ENCODE data around the gene MYO5A.
"Not testable (repeated sequence)": the region's sequence is repeated elsewhere in the genome, so short reads cannot be mapped to it uniquely, and the experiment has no call there.

MYO5A gene

GRCh38 chr15:52324109-52324508 is 204.6 kb downstream of the MYO5A start:
- no peak for DNase-seq

DNA sequence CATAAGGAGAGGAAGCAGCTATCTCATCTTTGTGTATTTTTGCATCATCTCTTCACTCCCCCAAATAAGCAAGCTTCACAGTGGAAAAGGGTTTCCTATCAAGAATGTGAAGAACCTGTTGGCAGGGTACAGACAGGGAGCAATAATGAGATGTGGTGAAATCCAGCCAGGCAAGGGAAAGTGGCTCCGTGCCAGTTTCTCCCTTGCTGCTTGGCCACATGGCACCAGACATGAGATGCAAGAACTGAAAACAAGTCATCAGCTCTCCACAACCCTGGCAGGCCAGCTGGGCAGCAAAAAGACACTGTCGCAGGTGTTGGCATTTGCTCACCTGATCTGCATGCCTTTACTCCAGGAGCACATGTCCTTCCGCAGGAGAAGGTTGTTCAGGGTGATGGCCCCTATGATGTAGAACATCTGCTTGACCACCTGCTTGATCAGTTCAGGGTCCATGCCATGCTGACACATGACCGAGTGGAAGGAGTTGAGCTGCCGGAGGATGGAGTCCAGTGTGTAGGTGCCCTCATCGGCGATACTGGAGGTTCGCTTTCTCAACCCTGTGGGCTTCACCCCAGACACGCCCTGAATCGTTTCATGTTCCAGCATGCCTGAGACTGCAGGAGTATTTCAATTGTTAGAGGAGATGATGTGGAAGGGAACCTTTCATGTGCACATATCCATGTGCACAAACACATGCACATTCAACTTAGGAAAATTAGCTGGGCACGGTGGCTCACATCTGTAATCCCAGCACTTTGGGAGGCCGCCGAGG is 209.8 kb downstream of the MYO5A start:
- no peak for DNase-seq

DNA sequence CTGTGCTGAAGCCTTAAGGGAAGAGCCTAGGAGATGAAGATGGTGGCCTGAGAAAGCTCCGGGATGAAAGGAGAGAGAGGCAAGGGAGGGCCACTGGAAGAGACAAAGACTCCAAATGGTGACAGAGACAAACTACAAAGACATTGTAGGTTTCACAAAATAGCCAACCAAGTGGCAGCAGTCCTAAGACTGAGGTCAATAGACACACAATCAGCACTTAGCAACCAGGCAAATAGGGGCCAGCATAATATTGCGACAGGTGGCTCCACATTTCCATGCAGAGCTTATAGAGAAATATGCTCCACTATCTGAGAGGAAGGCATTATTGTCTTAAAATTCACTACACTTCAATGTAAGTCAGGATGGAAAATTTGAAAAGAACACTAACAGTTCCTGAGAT is 211.0 kb downstream of the MYO5A start:
- DNase-seq, result no peak

GRCh38 chr15:52317022-52317421 is 211.7 kb downstream of the MYO5A start:
- DNase-seq, result no peak

DNA sequence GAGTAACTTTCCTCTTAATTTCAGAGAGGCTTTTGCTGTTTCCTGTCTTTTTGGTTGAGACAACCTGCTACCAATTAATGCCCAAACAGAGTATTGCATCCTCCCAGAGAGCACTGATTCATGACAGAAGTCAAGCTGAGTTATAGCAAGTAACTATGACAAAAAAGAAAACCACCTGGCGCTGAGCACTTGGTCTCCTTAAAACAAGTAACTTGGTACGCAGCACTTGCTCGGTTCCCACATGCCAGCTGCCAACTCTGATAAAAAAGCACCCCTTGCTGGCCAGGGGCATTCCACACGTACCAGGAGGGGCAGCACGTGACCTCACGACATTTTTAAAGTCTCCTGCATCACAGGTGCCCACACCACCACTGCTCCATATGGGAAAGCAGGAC is 219.5 kb downstream of the MYO5A start:
- DNase-seq, result no peak

- no peak for DNase-seq
Measured at GRCh38 chr15:52308446-52309153, 220.1 kb downstream of the MYO5A start.

DNA sequence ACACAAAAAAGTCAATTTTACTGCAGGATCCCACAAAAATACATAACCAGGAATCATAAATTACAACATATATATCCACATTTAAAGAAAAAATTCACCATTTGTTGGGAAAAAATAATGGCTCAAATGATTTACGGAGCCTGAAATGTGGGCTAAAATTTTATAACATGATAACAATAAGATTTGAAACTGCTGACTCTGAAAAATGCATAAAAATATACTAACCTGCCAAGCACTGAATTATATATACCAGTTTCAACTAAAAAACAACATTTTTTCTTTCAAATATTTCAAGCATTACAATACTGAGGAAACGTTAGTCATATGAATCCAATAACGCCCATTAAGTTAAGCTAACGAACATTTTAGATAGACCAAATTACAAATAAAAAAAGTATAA is 220.8 kb downstream of the MYO5A start:
- no peak for DNase-seq

DNA sequence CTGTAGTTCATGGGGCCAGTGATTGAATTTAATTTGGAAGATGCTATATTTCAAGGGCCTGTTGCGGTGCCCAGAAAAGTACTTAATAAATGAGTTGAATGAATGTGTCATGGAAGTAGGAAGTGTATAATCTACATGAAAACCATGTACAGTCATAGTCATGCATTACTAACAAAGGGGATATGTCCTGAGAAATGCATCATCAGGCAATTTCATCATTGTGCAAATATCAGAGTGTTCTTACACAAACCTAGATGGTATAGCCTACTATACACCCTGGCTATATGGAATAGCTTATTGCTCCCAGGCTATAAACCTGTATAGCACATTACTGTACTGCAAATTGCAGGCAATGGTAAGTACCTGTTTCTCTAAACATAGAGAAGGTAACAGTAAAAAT is 222.4 kb downstream of the MYO5A start:
- no peak for DNase-seq

DNA sequence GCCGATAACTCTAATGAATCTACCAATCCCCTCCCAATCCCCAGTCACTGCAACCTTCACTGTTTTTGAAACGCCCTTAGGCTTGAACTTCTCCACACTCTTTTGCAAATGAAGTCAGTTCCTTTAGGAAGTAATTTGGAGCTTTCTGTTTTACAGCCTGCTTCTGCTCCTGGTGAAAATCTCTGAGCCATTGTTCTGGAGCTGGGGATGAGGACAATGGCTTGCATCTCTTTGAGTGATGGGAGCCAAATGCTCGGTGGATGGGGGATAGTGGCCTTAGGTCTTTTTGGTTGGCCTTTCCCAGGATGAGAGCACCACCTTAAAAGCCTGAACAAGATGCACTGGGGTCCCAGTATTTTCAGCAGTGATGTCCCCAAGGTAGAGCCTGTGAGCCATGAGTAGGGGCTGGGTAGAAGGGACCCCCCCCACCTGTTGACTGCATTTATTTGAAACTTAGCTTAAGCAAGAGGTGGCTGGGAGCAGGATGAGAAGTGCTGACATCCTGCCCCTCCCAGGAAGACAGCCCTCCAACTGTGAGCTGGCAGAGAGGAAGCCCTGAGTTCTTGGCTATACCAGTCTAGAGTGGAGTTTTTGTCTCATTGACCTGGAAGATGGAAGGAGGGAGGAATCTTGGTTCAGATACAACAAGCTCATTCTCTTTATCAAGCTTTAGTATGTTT is 225.4 kb downstream of the MYO5A start:
- no peak for DNase-seq

GRCh38 chr15:52301265-52301847 is 227.3 kb downstream of the MYO5A start:
- no peak for DNase-seq

DNA sequence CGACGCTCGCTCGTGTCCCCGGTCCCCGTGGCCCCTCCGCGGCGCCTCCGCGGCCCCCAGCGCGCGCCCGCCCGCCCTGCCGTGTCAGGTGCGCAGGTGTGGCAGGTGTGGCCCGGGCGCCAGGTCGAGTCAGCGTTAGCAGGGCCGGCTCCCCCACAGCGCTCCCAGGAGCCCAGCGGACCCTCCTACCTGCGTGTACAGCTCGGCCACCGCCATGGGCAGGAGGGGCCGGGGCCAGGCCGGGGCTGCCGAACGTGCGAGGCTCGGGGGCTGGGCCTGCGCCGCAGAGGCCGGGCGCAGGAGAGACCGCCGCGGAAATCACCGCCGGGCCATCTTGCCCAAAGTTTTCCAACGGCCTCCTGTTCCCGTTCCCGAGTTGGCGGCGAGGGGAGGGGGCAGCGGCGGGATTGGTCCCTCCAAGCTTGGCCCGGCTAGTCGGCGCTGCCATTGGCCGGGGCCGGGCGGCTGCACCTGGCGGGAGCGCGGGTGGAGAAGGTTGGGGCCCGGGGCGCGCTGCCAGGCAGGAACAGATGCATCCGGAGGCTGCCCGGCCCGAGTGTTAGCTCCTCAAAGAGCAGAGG is 233.2 kb downstream of the MYO5A start, which contains the start of gene MYO5C:
MYO5C (minus strand) TSS at position 384 of the 581 bp plus-strand sequence; CDS start at position 216, 168 bp downstream.
- DNase-seq, result no peak

GRCh38 chr15:52294881-52295420 is 233.7 kb downstream of the MYO5A start:
- DNase-seq, result no peak

DNA sequence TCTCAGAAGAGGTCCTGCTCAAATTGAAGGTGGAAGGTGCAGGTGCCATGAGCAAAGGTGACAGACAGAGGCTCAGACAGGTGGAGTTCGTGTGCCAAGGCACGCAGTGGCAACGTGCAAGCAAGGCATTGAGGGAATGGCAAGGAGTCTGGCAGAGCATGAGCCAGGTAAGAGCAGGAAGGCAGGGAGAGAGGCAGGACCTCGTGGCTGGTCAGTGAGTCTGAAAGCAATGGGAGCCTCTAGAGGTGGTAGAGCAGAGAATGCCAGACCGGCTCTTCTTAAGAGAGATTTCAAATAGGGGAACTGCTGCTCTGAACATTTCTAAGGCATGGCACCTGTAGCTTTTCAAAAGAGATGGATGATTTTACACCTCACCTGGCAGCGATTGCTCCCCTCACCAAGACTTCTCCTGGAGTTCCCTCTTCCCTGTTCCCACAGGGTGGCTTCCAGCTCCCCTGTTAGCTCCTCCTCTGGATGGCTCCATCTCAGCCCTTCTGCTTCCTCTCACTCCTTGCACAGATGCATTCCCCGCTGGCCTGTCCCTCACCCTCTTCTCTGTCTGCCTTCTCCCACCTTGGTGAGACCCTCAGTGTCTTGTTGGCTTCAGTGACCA is 235.8 kb downstream of the MYO5A start:
- no peak for DNase-seq

- no peak for DNase-seq
Measured at GRCh38 chr15:52291204-52291603, 237.5 kb downstream of the MYO5A start.

DNA sequence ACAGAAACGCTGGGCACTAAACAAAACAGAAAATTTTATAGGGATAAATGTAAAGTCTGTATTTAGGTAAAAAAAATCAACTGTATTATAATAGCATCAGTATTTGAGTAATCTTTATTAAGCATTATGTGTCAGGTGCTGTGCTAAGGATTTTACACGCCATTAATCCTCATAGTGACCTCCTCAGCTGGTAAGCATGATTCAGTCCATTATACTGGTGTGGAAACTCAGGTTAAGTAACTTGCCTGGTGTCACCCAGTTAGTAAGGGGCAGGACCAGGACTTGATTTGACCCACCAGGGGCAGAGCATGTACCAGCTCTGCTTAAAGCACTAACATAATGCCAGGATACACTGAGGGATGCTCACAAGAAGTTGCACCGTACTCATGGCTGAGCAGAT is 237.9 kb downstream of the MYO5A start:
- DNase-seq, result no peak

GRCh38 chr15:52290329-52290728 is 238.4 kb downstream of the MYO5A start:
- no peak for DNase-seq

- no peak for DNase-seq
Measured at GRCh38 chr15:52289629-52290081, 239.0 kb downstream of the MYO5A start.

DNA sequence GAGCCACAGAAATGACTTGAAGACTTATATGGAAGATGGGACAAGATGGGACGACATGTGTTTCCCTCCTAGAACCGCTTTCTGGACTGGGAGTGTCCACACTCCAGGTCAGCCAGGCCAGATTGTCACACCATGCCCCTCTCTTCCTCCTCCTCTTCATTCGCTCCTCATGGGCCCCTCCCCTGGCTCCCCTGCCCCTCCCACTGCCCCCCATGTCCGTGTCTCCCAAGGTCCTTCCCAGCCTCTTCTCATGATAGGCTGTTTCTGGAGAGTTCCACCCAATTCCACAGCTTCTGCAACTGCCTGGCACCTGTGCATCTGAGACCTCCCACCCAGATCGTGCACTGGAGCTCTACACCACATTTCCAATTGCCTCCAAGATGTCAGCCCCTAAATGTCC is 239.7 kb downstream of the MYO5A start:
- DNase-seq, result no peak

DNA sequence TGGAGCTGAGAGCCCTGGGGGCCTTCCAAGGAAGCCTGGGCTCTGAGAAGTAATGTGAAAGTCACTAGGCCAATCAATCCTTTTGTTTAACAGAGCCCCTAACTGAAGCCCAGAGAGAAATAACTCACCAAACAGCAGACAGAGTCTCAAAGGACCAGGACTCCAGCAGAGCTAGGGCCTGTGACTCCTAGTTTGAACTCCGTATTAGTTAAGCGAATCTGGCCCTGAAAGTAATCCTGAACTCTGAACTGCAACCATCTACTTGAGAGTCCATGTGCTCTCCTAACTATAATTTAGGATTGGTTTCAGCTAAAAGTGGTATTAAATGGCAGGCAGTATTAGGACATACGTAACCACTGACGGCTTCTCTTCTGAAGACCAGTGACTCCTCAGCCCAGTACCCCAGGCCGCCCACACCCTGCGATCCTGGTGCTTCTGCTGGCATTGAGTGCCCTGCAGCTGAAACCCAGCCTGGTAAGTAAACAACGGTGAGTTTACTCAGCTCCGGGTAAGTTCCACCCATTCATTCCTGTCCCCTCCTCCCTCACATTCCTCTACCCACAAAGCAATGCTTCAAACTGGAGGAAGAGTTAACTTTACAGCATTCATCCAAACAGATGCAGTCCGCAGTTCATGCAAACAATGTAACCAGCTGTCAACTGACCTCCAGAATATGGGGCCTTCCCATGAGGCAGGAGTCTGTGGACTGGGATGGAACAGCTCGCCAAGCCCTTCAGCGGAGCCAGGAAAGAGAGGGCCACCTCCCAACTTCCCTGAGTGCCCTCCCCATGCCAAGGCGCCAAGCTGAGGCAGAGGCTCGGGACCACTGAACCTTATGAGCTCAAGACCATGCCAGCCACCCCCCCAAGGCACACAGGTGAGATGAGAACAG is 240.4 kb downstream of the MYO5A start:
- no peak for DNase-seq

- no peak for DNase-seq
Measured at GRCh38 chr15:52287114-52287513, 241.6 kb downstream of the MYO5A start.

DNA sequence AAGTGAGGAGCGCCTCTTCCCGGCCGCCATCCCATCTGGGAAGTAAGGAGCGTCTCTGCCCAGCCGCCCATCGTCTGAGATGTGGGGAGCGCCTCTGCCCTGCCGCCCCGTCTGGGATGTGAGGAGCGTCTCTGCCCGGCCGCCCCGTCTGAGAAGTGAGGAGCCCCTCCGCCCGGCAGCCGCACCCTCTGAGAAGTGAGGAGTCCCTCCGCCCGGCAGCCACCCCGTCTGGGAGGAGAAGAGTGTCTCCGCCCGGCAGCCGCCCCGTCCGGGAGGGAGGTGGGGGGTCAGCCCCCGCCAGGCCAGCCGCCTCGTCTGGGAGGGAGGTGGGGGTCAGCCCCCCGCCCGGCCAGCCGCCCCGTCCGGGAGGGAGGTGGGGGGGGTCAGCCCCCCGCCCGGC is 242.7 kb downstream of the MYO5A start:
- DNase-seq, result not testable (repeated sequence)
